OCI-LY7 (cell line): Measurements from ENCODE around the gene MCUB. TPM values are rescaled to one million over a fixed set of nuclear protein-coding genes. Genes with fewer than 3 reads are reported as not detected.

Experiments used
- BruUV-seq: library from RNA; stranded (reverse); fragments of 400-500 nt; replicated peaks from 2 replicates; lab custom pipeline; 2021; lab: Mats Ljungman, UMichigan
- CTCF ChIA-PET: fragments of 300-600 bp; sonication (Branson Sonifier 250); formaldehyde crosslinking; loops from one replicate; lab custom pipeline; 2022; ENCODE audit warnings: antibody characterized with exemption; ENCODE audit not compliant: unreplicated experiment; lab: Charles Lee
- POLR2A ChIA-PET: fragments of 300-600 bp; sonication (Branson Sonifier 250); formaldehyde crosslinking; loops from one replicate; lab custom pipeline; 2022; ENCODE audit warnings: antibody characterized with exemption; lab: Charles Lee
- DNase-seq: peaks from one replicate; pipeline ENCODE4 v3.0.0-alpha.2; 2015; ENCODE audit warnings: low spot score
- H2AFZ ChIP-seq: fragments of 200-600 bp; sonication (generic), shearing (Covaris generic); 2 replicates; pipeline ENCODE4 v1.6.1; 2014; ENCODE audit warnings: mild to moderate bottlenecking, antibody characterized with exemption, low read length, moderate library complexity
- H3K27ac ChIP-seq: fragments of 200-600 bp; sonication (generic); 2 replicates; pipeline ENCODE4 v1.5.1; 2014; ENCODE audit warnings: mixed run types, low read depth, mild to moderate bottlenecking, moderate library complexity, low read length, inconsistent platforms; ENCODE audit not compliant: poor library complexity, severe bottlenecking
- H3K36me3 ChIP-seq: fragments of 200-600 bp; sonication (generic); 2 replicates; pipeline ENCODE4 v1.6.1; 2014; ENCODE audit warnings: mild to moderate bottlenecking, antibody characterized with exemption, low read length, moderate library complexity, mixed read lengths; ENCODE audit not compliant: insufficient read depth
- H3K4me1 ChIP-seq: fragments of 200-600 bp; sonication (generic); 2 replicates; pipeline ENCODE4 v1.5.1; 2014; ENCODE audit warnings: mild to moderate bottlenecking, low read length; ENCODE audit not compliant: insufficient read depth, poor library complexity, severe bottlenecking
- H3K4me2 ChIP-seq: fragments of 200-600 bp; sonication (generic); 2 replicates; pipeline ENCODE4 v1.6.1; 2014; ENCODE audit warnings: mild to moderate bottlenecking, low read length
- H3K4me3 ChIP-seq: fragments of 200-600 bp; sonication (generic); 2 replicates; pipeline ENCODE4 v1.5.1; 2014; ENCODE audit warnings: mild to moderate bottlenecking, low read depth, low read length; ENCODE audit not compliant: poor library complexity, severe bottlenecking
- H3K79me2 ChIP-seq: fragments of 200-600 bp; sonication (generic); 2 replicates; pipeline ENCODE4 v1.6.1; 2016; ENCODE audit warnings: low read depth, mild to moderate bottlenecking, low read length, moderate library complexity, mixed read lengths; ENCODE audit not compliant: insufficient read depth
- H3K9me2 ChIP-seq: fragments of 200-600 bp; sonication (generic); 2 replicates; pipeline ENCODE4 v1.6.1; 2016; ENCODE audit warnings: mild to moderate bottlenecking, low read length, mixed read lengths; ENCODE audit not compliant: insufficient read depth
- H3K9me3 ChIP-seq: fragments of 200-600 bp; sonication (generic); 2 replicates; pipeline ENCODE4 v1.6.1; 2014; ENCODE audit warnings: mild to moderate bottlenecking, mixed run types, low read length, mixed read lengths
- H4K20me1 ChIP-seq: fragments of 200-600 bp; sonication (generic); 2 replicates; pipeline ENCODE4 v1.6.1; 2014; ENCODE audit warnings: mild to moderate bottlenecking, antibody characterized with exemption, low read length, moderate library complexity, mixed read lengths; ENCODE audit not compliant: insufficient read depth
- EZH2phosphoT487 ChIP-seq: fragments of 200-600 bp; sonication (generic); IDR thresholded peaks from 2 replicates; pipeline ENCODE4 v1.6.1; 2018; ENCODE audit warnings: low read depth, borderline replicate concordance, mild to moderate bottlenecking, mixed run types, antibody characterized with exemption, low read length, moderate library complexity, mixed read lengths
- intact Hi-C: fragments of 100-400 bp; cut with micrococcal nuclease; formaldehyde crosslinking; loops from one replicate; pipeline ENCODE4 v1.10.0; 2022; ENCODE audit not compliant: unreplicated experiment
- small RNA-seq: library from RNA; depleted of rRNA; stranded (forward); fragments of <200 nt; gene quantifications from one replicate; pipeline ENCODE3, GENCODE V24; 2014
- total RNA-seq, 2 experiments: library from RNA; depleted of rRNA in 1 of 2; stranded (reverse); fragments of >200 nt in 1 of 2; shearing (Covaris generic) in 1 of 2; gene quantifications; 2 replicates each; pipeline ENCODE4 v1.2.3, GENCODE V29; 2014 to 2022
- TF ChIP-seq, protein P1 (sequence below): fragments of 200-600 bp; sonication (generic); conservative IDR thresholded peaks from 2 replicates; pipeline ENCODE4 v1.5.1; 2014; ENCODE audit warnings: mild to moderate bottlenecking, antibody characterized with exemption, low read length, moderate library complexity, mixed read lengths

MCUB gene
- total RNA-seq, 2 experiments from 2014 or later: 40.3 to 64.4 TPM

DNA sequence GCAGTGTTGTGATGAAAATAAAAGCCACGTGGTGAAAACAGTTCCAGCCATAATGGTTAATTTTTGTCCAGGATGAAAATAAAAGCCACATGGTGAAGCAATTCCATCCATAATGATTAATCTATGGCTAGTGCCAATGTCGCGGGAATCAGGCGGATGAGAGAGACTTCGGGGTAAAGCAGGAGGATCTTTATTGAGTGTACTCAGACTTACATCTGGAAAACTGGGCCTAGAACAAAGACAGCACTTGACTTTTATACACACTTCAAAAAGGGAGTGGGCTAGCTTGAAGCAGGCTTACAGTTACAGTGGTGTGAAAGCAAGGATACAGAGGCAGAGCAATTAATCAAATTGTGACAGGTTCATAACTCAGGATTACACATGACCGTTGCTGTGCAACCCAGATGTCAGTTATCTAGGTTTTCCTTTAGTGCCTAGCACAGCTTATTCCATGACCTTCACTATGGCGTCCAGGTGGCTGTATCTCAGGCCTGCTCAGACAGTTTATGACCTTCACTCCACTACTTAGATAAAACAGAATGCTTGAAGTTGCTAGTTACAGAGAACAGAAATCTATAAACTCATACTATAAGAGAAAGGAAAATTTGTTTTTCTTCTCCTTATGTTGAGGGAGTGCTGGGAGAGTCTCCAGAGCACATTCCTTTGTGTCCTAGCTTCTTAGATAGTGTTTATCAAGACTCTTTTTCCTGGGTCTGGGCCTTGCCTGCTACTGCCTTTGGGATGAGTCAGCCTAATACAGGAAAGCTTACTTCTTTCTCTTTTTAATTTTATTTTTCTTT lies 175.7 kb downstream of the MCUB start:
- no peak for TF ChIP-seq EZH2phosphoT487
- TF ChIP-seq, protein P1, sequence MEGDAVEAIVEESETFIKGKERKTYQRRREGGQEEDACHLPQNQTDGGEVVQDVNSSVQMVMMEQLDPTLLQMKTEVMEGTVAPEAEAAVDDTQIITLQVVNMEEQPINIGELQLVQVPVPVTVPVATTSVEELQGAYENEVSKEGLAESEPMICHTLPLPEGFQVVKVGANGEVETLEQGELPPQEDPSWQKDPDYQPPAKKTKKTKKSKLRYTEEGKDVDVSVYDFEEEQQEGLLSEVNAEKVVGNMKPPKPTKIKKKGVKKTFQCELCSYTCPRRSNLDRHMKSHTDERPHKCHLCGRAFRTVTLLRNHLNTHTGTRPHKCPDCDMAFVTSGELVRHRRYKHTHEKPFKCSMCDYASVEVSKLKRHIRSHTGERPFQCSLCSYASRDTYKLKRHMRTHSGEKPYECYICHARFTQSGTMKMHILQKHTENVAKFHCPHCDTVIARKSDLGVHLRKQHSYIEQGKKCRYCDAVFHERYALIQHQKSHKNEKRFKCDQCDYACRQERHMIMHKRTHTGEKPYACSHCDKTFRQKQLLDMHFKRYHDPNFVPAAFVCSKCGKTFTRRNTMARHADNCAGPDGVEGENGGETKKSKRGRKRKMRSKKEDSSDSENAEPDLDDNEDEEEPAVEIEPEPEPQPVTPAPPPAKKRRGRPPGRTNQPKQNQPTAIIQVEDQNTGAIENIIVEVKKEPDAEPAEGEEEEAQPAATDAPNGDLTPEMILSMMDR: no peak
- BruUV-seq: no TSS peak
- Histone ChIP-seq H3K9me3 (no peaks in the 10 kb centered on the region), H3K36me3 (no peaks in the 10 kb centered on the region), H3K4me3 (no peak overlapping the region), H3K79me2 (no peaks in the 10 kb centered on the region), H2AFZ (no peak overlapping the region), H3K9me2 (no peaks in the 10 kb centered on the region), H3K4me1 (no peaks in the 10 kb centered on the region), H3K4me2 (no peak overlapping the region), H3K27ac (no peak overlapping the region), H4K20me1 (no peaks in the 10 kb centered on the region)
- intact Hi-C loops: no loop called here
- POLR2A ChIA-PET: no interaction called here
- CTCF ChIA-PET: no interaction called here
- DNase-seq: no peak

Small RNAs within 50 kb of the gene (small RNA-seq; reads per million reads assigned to genes)
- gene HIGD1AP14: not detected

Other genes with a start within 250 kb of the MCUB start
- gene SEC24B, start 126.4 kb upstream of the MCUB start, total RNA-seq (2014; rRNA removed; shearing (Covaris generic)): 8.7 and 13.1 TPM in 2 replicates
- gene SEC24B, start 126.4 kb upstream of the MCUB start, total RNA-seq (2022): 26.3 and 28.6 TPM in 2 replicates
- gene CASP6, start 143.2 kb downstream of the MCUB start, total RNA-seq (2014; rRNA removed; shearing (Covaris generic)): 8.1 and 10.1 TPM in 2 replicates
- gene CASP6, start 143.2 kb downstream of the MCUB start, total RNA-seq (2022): 9.1 and 9.2 TPM in 2 replicates
- gene PLA2G12A, start 169.8 kb downstream of the MCUB start, total RNA-seq (2014; rRNA removed; shearing (Covaris generic)): 9.0 and 18.1 TPM in 2 replicates
- gene PLA2G12A, start 169.8 kb downstream of the MCUB start, total RNA-seq (2022): 31.4 and 35.9 TPM in 2 replicates
- not detected in 2 replicates for gene CFI, start 241.8 kb downstream of the MCUB start, total RNA-seq (2014; rRNA removed; shearing (Covaris generic))
- gene CFI, start 241.8 kb downstream of the MCUB start, total RNA-seq (2022): not detected in 2 replicates